ENCODE results near the gene C1QTNF7. TPM values are rescaled to one million over a fixed set of nuclear protein-coding genes. Genes with fewer than 3 reads are reported as not detected.

C1QTNF7 gene
- total and polyA plus RNA-seq, 9 donors: 5.9 to 23.6 (median 14.1) TPM

DNA sequence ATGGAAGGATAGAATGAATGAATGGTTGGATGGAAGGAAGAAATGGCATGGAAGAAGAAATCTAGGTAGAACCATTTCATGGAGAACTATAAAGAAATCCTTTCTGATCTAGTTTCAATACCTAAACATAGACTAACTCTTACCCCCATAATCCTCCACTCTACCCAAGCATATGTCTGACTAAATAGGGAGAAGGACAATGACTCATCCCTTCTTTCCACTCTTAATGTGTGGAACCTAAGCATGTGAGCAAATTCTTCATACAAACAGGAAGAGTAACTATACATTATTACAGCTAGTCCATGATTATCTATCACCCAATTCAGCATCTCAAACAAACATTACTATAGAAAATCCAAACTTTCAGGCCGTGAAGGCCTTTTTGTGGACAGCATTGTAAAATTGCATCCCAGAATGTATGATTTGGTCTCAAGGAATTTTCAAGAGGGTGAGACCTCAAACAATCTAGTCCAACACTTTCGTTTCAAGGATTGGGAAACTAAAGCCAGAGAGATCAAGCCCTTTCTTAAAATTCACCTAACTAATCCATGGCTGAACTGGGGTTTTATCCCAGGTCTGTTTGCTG is 11.2 kb downstream of the C1QTNF7 start:
- Histone ChIP-seq H3K9me3 (no peaks in the 10 kb centered on the region), H3K27ac (no peak overlapping the region), H3K27me3 (no peaks in the 10 kb centered on the region), H3K4me3 (no peak overlapping the region), H3K36me3 (no peaks in the 10 kb centered on the region), H3K4me1 (ENCODE audit: insufficient read depth) (peaks cover 4% of the 10 kb centered on the region)
- intact Hi-C loops (cut with DNase I): no loop called here
- TF ChIP-seq, protein P1, sequence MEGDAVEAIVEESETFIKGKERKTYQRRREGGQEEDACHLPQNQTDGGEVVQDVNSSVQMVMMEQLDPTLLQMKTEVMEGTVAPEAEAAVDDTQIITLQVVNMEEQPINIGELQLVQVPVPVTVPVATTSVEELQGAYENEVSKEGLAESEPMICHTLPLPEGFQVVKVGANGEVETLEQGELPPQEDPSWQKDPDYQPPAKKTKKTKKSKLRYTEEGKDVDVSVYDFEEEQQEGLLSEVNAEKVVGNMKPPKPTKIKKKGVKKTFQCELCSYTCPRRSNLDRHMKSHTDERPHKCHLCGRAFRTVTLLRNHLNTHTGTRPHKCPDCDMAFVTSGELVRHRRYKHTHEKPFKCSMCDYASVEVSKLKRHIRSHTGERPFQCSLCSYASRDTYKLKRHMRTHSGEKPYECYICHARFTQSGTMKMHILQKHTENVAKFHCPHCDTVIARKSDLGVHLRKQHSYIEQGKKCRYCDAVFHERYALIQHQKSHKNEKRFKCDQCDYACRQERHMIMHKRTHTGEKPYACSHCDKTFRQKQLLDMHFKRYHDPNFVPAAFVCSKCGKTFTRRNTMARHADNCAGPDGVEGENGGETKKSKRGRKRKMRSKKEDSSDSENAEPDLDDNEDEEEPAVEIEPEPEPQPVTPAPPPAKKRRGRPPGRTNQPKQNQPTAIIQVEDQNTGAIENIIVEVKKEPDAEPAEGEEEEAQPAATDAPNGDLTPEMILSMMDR (IDR thresholded peaks at IDR 0.05): no peak
- TF ChIP-seq POLR2A (IDR thresholded peaks at IDR 0.05): no peak
- no peak for DNase-seq
- 66 to 93% (median 93%) methylated on average over 2 of the region's 2 CpGs for WGBS, 3 donors

DNA sequence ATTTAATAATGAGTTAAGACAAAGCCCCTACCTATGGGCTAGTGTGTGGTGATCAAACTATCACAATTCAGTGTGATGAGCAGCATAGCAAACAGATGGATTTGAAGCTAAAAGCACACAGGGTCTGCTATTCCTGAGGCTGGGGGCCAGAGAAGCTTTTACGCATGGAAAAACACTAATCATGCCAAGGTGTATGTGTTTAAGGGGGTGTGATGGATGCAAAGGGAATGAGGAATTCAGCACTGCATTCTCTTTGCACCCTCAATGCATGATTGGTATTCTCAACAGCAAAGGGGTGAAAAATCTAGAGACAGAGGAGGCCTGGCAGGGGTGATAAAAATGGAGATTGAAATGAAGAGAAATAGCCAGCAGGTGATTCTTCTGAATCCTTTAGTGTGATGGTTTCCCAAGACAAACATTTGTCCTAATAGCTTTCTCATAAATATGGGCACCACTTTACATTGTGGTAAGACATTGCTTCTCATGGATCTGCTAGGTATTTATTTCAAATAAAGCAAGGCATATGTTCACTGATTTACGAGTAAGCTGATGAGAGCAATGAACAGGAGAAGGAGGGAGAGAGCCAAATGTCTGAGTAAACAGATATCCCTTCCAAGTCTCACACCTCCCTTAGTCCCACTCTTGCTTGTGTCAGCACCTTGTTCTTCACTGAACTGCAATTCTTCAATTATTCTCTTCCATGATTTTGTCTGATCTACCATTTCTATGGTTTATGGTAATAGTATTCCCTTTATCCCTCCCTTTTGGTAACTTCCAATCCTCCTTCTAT is 15.7 kb downstream of the C1QTNF7 start:
- intact Hi-C loops (cut with DNase I): no loop called here
- H3K27me3 ChIP-seq: no peaks in the 10 kb centered on the region
- no peak for DNase-seq
- WGBS, 3 donors: 65 to 90% (median 88%) methylated on average over 2 of the region's 2 CpGs
- no peaks in the 10 kb centered on the region for H3K4me1 ChIP-seq (ENCODE audit: insufficient read depth)
- H3K9me3 ChIP-seq: no peaks in the 10 kb centered on the region
- no peak for TF ChIP-seq POLR2A (IDR thresholded peaks at IDR 0.05)
- TF ChIP-seq, protein P1 (IDR thresholded peaks at IDR 0.05): no peak
- TF ChIP-seq EP300 (IDR thresholded peaks at IDR 0.05): no peak
- H3K27ac ChIP-seq: no peak overlapping the region
- H3K36me3 ChIP-seq: no peaks in the 10 kb centered on the region
- no peak overlapping the region for H3K4me3 ChIP-seq

DNA sequence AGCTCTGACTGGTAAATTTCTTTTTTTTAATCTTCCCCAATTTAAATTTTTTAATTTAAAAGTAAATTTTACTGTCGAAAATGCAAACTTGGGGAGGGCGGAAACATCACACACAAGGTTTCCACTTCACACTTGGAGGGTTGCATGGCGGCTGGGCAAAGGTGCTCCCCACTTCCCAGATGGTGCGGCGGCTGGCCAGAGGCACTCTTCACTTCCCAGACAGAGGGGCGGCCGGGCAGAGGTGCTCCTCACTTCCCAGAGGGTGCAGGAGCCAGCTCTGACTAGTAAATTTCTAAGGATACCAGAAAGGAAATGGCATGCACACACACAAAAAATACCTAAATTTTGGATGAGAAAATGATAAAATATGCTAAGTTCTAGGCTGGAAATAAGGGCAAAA is 16.4 kb downstream of the C1QTNF7 start:
- TF ChIP-seq, protein P1 (IDR thresholded peaks at IDR 0.05): no peak
- TF ChIP-seq EP300 (IDR thresholded peaks at IDR 0.05): no peak
- no peak for TF ChIP-seq POLR2A (IDR thresholded peaks at IDR 0.05)
- no peaks in the 10 kb centered on the region for H3K27me3 ChIP-seq
- WGBS, 3 donors: 96 to 98% (median 97%) methylated on average over 7 of the region's 7 CpGs
- DNase-seq: no peak
- H3K4me3 ChIP-seq: no peak overlapping the region
- intact Hi-C loops (cut with DNase I): no loop called here
- H3K36me3 ChIP-seq: no peaks in the 10 kb centered on the region
- H3K4me1 ChIP-seq (ENCODE audit: insufficient read depth): no peaks in the 10 kb centered on the region
- H3K27ac ChIP-seq: no peak overlapping the region
- H3K9me3 ChIP-seq: no peaks in the 10 kb centered on the region

DNA sequence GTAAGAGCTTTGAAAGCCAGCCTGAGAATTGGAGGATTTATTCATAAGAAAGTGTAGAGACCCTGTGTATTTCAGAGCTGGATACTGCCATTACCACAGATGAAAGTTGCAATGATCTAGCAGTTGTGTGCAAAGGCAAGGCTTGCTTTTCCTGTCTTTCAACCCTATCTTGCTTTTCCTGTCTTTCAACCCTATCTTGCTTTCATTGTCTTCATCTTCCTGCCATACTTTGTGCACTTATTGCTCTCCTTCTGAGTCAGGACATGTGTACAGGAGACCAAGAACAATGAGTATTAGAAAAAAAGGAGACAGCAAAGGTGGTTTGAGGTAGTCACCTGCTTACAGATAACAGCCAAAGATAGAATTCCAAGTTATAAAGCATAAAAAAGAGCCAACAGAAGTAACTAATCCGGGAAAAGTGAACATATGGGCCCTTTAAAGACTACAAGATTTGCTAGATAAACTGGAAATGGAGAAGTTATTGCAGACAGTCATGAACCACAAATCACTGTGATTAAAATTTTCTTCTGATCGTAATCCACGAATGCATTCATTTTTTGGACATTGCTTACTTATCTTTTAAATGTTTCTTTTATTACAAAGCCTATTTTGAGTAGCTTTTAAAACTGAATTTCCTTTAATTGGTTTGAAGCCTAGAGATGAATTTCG is 17.2 kb downstream of the C1QTNF7 start:
- Histone ChIP-seq H3K36me3 (no peaks in the 10 kb centered on the region), H3K4me3 (no peak overlapping the region), H3K27me3 (no peaks in the 10 kb centered on the region), H3K9me3 (no peaks in the 10 kb centered on the region), H3K27ac (no peak overlapping the region), H3K4me1 (ENCODE audit: insufficient read depth) (no peaks in the 10 kb centered on the region)
- intact Hi-C loops (cut with DNase I): no loop called here
- WGBS, 3 donors: 53 to 57% (median 55%) methylated on average over 4 of the region's 4 CpGs
- DNase-seq: no peak
- TF ChIP-seq, protein P1 (IDR thresholded peaks at IDR 0.05): no peak

All from ovary (tissue), 9 donors.